ENCODE measurements around the gene ISLR2. TPM values are rescaled to one million over a fixed set of nuclear protein-coding genes. Genes with fewer than 3 reads are reported as not detected.

Gene ISLR2
- total RNA-seq, 1 experiment from 2014 or later, result 0.05 TPM

DNA sequence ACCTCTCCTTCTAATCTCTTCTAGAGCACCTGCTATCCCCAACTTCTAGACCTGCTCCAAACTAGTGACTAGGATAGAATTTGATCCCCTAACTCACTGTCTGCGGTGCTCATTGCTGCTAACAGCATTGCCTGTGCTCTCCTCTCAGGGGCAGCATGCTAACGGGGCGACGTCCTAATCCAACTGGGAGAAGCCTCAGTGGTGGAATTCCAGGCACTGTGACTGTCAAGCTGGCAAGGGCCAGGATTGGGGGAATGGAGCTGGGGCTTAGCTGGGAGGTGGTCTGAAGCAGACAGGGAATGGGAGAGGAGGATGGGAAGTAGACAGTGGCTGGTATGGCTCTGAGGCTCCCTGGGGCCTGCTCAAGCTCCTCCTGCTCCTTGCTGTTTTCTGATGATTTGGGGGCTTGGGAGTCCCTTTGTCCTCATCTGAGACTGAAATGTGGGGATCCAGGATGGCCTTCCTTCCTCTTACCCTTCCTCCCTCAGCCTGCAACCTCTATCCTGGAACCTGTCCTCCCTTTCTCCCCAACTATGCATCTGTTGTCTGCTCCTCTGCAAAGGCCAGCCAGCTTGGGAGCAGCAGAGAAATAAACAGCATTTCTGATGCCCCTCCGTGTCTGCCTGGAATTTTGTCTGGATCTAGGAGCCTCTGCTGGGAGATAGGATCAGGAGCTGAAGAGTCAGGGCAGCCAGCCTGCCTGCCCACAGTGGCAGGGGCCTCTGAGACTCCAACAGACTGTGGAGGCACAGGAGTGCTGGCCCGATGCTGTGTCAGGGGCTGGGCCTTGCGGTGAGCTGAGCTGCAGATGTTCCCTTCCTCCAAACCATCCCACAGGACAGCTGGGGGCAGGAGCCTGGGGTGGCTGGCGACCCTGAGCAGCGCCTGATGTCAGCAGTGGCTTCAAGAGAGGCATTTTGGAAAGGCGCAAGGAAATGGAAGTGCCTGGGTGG, 46.2 kb downstream of the ISLR2 start:
- H3K4me3 ChIP-seq (replicated peaks in 1 of 2; ENCODE audit: low read depth in 1 of 2, low read length in 2 of 2), result no peak overlapping the region
- no peak for ATAC-seq
- TF ChIP-seq, protein P1, sequence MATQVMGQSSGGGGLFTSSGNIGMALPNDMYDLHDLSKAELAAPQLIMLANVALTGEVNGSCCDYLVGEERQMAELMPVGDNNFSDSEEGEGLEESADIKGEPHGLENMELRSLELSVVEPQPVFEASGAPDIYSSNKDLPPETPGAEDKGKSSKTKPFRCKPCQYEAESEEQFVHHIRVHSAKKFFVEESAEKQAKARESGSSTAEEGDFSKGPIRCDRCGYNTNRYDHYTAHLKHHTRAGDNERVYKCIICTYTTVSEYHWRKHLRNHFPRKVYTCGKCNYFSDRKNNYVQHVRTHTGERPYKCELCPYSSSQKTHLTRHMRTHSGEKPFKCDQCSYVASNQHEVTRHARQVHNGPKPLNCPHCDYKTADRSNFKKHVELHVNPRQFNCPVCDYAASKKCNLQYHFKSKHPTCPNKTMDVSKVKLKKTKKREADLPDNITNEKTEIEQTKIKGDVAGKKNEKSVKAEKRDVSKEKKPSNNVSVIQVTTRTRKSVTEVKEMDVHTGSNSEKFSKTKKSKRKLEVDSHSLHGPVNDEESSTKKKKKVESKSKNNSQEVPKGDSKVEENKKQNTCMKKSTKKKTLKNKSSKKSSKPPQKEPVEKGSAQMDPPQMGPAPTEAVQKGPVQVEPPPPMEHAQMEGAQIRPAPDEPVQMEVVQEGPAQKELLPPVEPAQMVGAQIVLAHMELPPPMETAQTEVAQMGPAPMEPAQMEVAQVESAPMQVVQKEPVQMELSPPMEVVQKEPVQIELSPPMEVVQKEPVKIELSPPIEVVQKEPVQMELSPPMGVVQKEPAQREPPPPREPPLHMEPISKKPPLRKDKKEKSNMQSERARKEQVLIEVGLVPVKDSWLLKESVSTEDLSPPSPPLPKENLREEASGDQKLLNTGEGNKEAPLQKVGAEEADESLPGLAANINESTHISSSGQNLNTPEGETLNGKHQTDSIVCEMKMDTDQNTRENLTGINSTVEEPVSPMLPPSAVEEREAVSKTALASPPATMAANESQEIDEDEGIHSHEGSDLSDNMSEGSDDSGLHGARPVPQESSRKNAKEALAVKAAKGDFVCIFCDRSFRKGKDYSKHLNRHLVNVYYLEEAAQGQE (IDR thresholded peaks at IDR 0.05; ENCODE audit: low read depth), result no peak
- TF ChIP-seq EGR1 (IDR thresholded peaks at IDR 0.05; ENCODE audit: low read depth) (no peak), CBX3 (IDR thresholded peaks at IDR 0.05; ENCODE audit: low read depth) (no peak), FOSL1 (IDR thresholded peaks at IDR 0.05; ENCODE audit: low read depth) (no peak), SP1 (IDR thresholded peaks at IDR 0.05; ENCODE audit: low read depth) (no peak), TCF7L2 (IDR thresholded peaks at IDR 0.05; ENCODE audit: borderline replicate concordance, extremely low read depth, insufficient read depth, insufficient read length) (no peak)
- TF ChIP-seq, protein P2, sequence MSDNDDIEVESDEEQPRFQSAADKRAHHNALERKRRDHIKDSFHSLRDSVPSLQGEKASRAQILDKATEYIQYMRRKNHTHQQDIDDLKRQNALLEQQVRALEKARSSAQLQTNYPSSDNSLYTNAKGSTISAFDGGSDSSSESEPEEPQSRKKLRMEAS (IDR thresholded peaks at IDR 0.05), result no peak
- RAD21 ChIA-PET (ENCODE audit: low non-redundant PET in 1 of 2, low total read pairs in 2 of 2, uncharacterized antibody in 2 of 2, unreplicated experiment in 2 of 2), result interaction anchor here in 1 of 2 experiments (0.7 kb wide), 1 partner anchor 131 kb away, joined by 3 read pairs; no protein-coding TSS in a partner anchor
- H3K9me3 ChIP-seq (ENCODE audit: control insufficient read depth in 1 of 2, insufficient read depth in 1 of 2, low read depth in 1 of 2, low read length in 2 of 2), result no peaks in the 10 kb centered on the region
- no peaks in the 10 kb centered on the region for H3K79me2 ChIP-seq (ENCODE audit: insufficient read depth, low read length)
- H3K27ac ChIP-seq (ENCODE audit: low read depth, low read length), result no peak overlapping the region
- no peak overlapping the region for H3K4me2 ChIP-seq (ENCODE audit: low read length)
- peaks cover 4% of the 10 kb centered on the region; the same call in 1 of the 2 replicates for H3K27me3 ChIP-seq (ENCODE audit: insufficient read depth, low read length)
- H4K20me1 ChIP-seq (ENCODE audit: insufficient read depth), result no peaks in the 10 kb centered on the region
- no peak overlapping the region for H2AFZ ChIP-seq (ENCODE audit: low read depth, low read length, poor library complexity, severe bottlenecking)
- CTCF ChIA-PET, result no interaction called here
- intact Hi-C loops (cut with micrococcal nuclease), result no loop called here
- peaks cover 8 to 21% of the 10 kb centered on the region in 2 experiments; a peak in 3 of 4 replicates for H3K4me1 ChIP-seq (ENCODE audit: control insufficient read depth in 1 of 2, insufficient read depth in 2 of 2, low read length in 2 of 2)
- no peaks in the 10 kb centered on the region for H3K36me3 ChIP-seq (ENCODE audit: control insufficient read depth in 1 of 2, insufficient read depth in 2 of 2, low read length in 2 of 2)
- DNase-seq (ENCODE audit: low read depth, low spot score), result no peak
- POLR2A ChIA-PET, result no interaction called here
- H3K9ac ChIP-seq (ENCODE audit: low read length), result no peak overlapping the region
- no peaks in the 10 kb centered on the region for H3K9me2 ChIP-seq (ENCODE audit: insufficient read depth)
- BruUV-seq (replicated peaks), result no TSS peak
